ENCODE data around the gene FIBP.

GRCh38 chr11:65855927-65856363 lies 32.3 kb downstream of the FIBP start:
- no peak for TF ChIP-seq EZH2 (IDR thresholded peaks at IDR 0.05; ENCODE audit: insufficient read depth, poor library complexity, severe bottlenecking)
- no peak for TF ChIP-seq EZH2phosphoT487 (IDR thresholded peaks at IDR 0.05; ENCODE audit: insufficient read depth, low read depth)

Measured in GM23248 (cell line).